ENCODE measurements around the gene NAALADL2.

The NAALADL2 gene

GRCh38 chr3:175144368-175144767 is 285.2 kb downstream of the NAALADL2 start:
- Mint-ChIP-seq H3K36me3 (ENCODE audit: low read depth) (peaks cover 3% of the 10 kb centered on the region), H3K27me3 (ENCODE audit: low read depth) (no peaks in the 10 kb centered on the region), H3K9me3 (no peaks in the 10 kb centered on the region), H3K27ac (no peak overlapping the region), H3K4me1 (no peaks in the 10 kb centered on the region), H3K4me3 (no peak overlapping the region)
- no peak for TF ChIP-seq CTCF (IDR thresholded peaks at IDR 0.05; ENCODE audit: unreplicated experiment in 3 of 3)

DNA sequence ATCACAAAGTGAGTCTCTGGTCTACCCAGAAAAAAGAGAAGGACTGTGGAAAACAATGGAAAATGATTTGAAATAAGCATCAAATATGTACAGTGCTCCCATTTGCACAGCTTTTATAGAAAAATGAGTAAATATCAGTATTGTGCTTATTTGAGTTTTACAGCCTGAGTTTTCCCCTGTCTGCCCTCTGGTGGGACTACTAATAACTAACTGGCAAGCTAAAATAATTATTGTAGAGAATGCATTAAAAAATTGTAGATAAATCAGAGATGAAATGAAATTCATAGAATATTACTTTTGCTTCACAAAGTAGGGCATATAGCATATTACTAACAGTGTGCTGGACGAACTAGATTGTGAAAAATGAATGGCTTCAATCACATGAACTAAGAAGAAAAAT is 287.1 kb downstream of the NAALADL2 start:
- Mint-ChIP-seq H3K36me3 (ENCODE audit: low read depth) (peaks cover 3% of the 10 kb centered on the region), H3K9me3 (no peaks in the 10 kb centered on the region), H3K4me1 (peaks cover 17% of the 10 kb centered on the region), H3K4me3 (no peak overlapping the region), H3K27ac (no peak overlapping the region), H3K27me3 (ENCODE audit: low read depth) (no peaks in the 10 kb centered on the region)
- TF ChIP-seq CTCF (IDR thresholded peaks at IDR 0.05; ENCODE audit: unreplicated experiment in 3 of 3) = peak; percentile 34 to 44 (median 37)

- Mint-ChIP-seq H3K9me3 (no peaks in the 10 kb centered on the region), H3K4me1 (peaks cover 21% of the 10 kb centered on the region), H3K27me3 (ENCODE audit: low read depth) (no peaks in the 10 kb centered on the region), H3K27ac (peak overlapping the region; percentile 31 to 35 (median 35)), H3K36me3 (ENCODE audit: low read depth) (peaks cover 3% of the 10 kb centered on the region), H3K4me3 (no peak overlapping the region)
- no peak for TF ChIP-seq CTCF (IDR thresholded peaks at IDR 0.05; ENCODE audit: unreplicated experiment in 3 of 3)
These were observed 290.5 kb downstream of the NAALADL2 start for GRCh38 chr3:175149675-175150074.

DNA sequence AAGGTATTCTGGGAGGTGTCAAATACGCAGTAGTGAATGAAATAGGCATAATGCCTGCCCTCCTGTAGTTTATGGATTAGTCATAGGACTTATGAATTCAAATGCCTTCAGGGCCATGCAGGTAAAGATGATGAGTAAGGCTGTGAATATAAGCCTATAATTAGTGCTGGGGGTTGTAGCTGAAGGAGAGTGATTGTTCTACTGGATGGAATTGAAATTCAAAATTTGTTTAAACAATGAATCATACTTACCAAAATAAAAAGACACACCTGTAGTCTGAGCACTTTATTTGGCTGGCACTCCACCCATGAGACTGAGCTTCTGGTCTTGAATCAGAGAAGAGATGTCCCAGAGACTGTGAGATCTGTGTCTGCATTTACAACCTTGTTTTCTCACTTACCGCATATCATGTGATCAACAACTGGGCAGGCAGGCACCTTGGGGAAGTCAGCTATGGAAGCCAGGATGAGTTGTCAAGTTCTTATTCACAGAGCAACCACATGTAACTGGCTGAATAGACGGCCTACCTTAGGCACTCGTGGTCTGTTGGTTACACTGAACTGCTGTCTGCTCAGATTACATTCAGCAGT is 291.8 kb downstream of the NAALADL2 start:
- TF ChIP-seq CTCF (IDR thresholded peaks at IDR 0.05; ENCODE audit: unreplicated experiment in 3 of 3) = no peak
- peaks cover 3% of the 10 kb centered on the region for H3K36me3 Mint-ChIP-seq (ENCODE audit: low read depth)
- no peaks in the 10 kb centered on the region for H3K27me3 Mint-ChIP-seq (ENCODE audit: low read depth)
- H3K27ac Mint-ChIP-seq = no peak overlapping the region
- H3K9me3 Mint-ChIP-seq = no peaks in the 10 kb centered on the region
- peaks cover 21% of the 10 kb centered on the region for H3K4me1 Mint-ChIP-seq
- H3K4me3 Mint-ChIP-seq = no peak overlapping the region

DNA sequence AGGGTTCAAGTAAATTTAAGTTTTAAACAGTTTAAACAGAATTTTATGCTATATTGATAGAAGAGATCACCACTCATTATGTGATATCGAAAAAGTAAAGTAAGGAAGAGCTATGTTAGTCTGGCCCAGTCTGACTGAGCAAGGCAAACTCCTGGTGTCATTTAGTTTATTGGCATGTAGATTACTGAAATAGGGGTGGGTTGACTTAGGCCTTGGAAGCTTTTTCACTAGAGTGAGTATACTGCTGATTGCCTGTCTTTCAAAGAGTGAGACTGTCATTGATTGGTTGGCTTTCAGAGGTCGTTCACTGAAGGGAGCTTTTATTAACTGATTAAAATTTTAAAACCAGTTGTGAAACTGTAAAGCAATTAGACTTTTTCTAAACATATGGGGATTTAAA is 294.5 kb downstream of the NAALADL2 start:
- H3K27ac Mint-ChIP-seq = no peak overlapping the region
- H3K36me3 Mint-ChIP-seq (ENCODE audit: low read depth) = no peaks in the 10 kb centered on the region
- H3K27me3 Mint-ChIP-seq (ENCODE audit: low read depth) = no peaks in the 10 kb centered on the region
- no peaks in the 10 kb centered on the region for H3K9me3 Mint-ChIP-seq
- H3K4me3 Mint-ChIP-seq = no peak overlapping the region
- no peak for TF ChIP-seq CTCF (IDR thresholded peaks at IDR 0.05; ENCODE audit: unreplicated experiment in 3 of 3)
- peaks cover 21% of the 10 kb centered on the region for H3K4me1 Mint-ChIP-seq

DNA sequence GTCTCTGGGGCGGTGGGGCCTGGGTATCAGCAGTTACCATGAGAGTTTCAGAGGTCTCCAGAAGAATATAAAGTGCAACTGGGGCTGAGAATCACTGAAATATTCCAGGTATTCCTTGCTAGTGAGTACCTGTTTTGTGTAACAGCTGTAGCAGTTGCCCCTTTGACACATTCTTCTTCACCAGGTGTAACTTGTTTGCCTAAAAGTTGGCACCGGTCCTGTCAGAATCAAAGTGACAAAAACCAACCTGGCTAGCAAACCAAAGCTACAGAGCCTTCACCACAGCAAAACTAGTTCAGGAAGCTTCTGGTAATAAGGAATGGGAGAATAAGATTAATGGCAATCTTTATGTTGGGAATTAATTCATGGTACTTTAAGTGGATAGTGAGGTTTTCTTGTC is 296.0 kb downstream of the NAALADL2 start:
- H3K36me3 Mint-ChIP-seq (ENCODE audit: low read depth) = no peaks in the 10 kb centered on the region
- no peak overlapping the region for H3K27ac Mint-ChIP-seq
- no peaks in the 10 kb centered on the region for H3K27me3 Mint-ChIP-seq (ENCODE audit: low read depth)
- H3K4me3 Mint-ChIP-seq = no peak overlapping the region
- H3K4me1 Mint-ChIP-seq = peaks cover 15% of the 10 kb centered on the region
- no peak for TF ChIP-seq CTCF (IDR thresholded peaks at IDR 0.05; ENCODE audit: unreplicated experiment in 3 of 3)
- no peaks in the 10 kb centered on the region for H3K9me3 Mint-ChIP-seq
